ENCODE data around the gene FAM20A.

FAM20A gene

DNA sequence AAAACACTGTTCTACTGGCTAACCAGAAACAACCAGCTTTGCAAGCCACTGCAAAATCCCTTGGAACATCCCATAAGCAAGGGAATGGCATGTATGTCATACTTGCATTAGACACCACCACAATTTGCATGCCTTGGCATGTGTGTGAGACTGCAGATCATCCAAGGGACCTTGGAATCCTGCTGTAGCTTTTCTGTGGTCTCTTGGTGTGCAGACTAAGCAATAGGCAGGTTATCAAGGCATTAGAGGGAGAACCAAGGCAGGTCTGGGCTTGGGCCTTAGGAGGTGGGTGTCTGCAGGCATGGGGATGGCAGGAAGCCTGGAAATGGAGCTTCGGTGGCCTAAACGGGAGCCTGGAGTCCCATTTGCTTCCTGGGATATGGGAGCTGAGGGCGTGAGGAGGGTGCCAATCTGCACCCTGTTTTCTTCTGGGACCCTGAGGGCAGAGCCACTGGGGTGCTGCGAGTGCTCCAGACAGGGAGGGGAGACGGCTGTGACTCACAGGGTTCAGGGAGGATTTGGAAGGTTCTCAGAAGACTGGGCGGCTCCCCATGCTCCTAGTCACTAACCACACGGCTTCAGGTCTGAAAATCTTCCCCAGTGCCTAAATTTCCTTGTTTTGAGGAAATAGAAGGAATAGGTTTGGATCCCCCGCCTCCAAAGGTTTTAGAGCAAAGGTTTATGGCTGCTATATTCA is 36.6 kb downstream of the FAM20A start:
- Histone ChIP-seq H3K4me1 (ENCODE audit: insufficient read depth, low read length, severe bottlenecking) (no peaks in the 10 kb centered on the region), H3K27me3 (ENCODE audit: insufficient read depth, low read length) (no peaks in the 10 kb centered on the region; the same call in 1 of the 2 replicates), H3K4me3 (ENCODE audit: low read depth, low read length, poor library complexity, severe bottlenecking) (no peak overlapping the region), H3F3A (ENCODE audit: insufficient read depth, low read length) (no peaks in the 10 kb centered on the region), H3K27ac (ENCODE audit: low read depth, low read length, poor library complexity, severe bottlenecking) (no peak overlapping the region), H3K9ac (ENCODE audit: low read length) (no peak overlapping the region), H3K9me2 (ENCODE audit: low read depth, low read length) (no peaks in the 10 kb centered on the region), H4K20me1 (ENCODE audit: insufficient read depth, low read length) (no peaks in the 10 kb centered on the region), H3K79me2 (ENCODE audit: insufficient read depth, low read length) (no peaks in the 10 kb centered on the region), H3K36me3 (ENCODE audit: insufficient read depth, low read length) (no peaks in the 10 kb centered on the region), H3K9me3 (ENCODE audit: low read length) (no peaks in the 10 kb centered on the region), H2AFZ (ENCODE audit: low read length) (no peak overlapping the region), H3K4me2 (ENCODE audit: low read length) (no peak overlapping the region)
- no peak for TF ChIP-seq EZH2 (IDR thresholded peaks at IDR 0.05; ENCODE audit: borderline replicate concordance, low read length)
- TF ChIP-seq, protein P1, sequence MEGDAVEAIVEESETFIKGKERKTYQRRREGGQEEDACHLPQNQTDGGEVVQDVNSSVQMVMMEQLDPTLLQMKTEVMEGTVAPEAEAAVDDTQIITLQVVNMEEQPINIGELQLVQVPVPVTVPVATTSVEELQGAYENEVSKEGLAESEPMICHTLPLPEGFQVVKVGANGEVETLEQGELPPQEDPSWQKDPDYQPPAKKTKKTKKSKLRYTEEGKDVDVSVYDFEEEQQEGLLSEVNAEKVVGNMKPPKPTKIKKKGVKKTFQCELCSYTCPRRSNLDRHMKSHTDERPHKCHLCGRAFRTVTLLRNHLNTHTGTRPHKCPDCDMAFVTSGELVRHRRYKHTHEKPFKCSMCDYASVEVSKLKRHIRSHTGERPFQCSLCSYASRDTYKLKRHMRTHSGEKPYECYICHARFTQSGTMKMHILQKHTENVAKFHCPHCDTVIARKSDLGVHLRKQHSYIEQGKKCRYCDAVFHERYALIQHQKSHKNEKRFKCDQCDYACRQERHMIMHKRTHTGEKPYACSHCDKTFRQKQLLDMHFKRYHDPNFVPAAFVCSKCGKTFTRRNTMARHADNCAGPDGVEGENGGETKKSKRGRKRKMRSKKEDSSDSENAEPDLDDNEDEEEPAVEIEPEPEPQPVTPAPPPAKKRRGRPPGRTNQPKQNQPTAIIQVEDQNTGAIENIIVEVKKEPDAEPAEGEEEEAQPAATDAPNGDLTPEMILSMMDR (IDR thresholded peaks at IDR 0.05; ENCODE audit: low read length): no peak

DNA sequence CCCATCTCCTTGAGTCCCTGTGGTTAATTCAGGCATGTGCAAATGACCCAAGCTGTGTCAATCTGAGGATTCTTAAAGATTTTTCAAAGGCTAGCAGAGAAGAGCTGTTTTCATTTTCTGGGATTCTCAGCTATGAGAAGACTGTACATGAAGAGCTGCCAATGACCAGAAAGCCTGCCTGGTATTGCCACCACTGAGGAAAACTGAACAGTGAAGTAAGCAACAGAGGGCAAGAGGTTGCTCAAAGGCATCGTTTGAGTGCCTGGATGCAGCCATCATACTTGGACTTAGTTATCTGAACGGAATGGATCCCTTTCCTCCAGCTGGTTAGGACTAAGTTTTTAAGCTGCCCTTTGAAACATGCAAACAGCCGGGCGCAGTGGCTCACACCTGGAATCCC is 38.4 kb downstream of the FAM20A start:
- Histone ChIP-seq H3K4me1 (ENCODE audit: insufficient read depth, low read length, severe bottlenecking) (no peaks in the 10 kb centered on the region), H3K9me3 (ENCODE audit: low read length) (no peaks in the 10 kb centered on the region), H3F3A (ENCODE audit: insufficient read depth, low read length) (no peaks in the 10 kb centered on the region), H3K27ac (ENCODE audit: low read depth, low read length, poor library complexity, severe bottlenecking) (no peak overlapping the region), H3K27me3 (ENCODE audit: insufficient read depth, low read length) (no peaks in the 10 kb centered on the region; the same call in 1 of the 2 replicates), H3K9ac (ENCODE audit: low read length) (no peak overlapping the region), H3K4me3 (ENCODE audit: low read depth, low read length, poor library complexity, severe bottlenecking) (no peak overlapping the region), H3K4me2 (ENCODE audit: low read length) (no peak overlapping the region), H3K9me2 (ENCODE audit: low read depth, low read length) (no peaks in the 10 kb centered on the region), H2AFZ (ENCODE audit: low read length) (no peak overlapping the region), H3K79me2 (ENCODE audit: insufficient read depth, low read length) (no peaks in the 10 kb centered on the region), H4K20me1 (ENCODE audit: insufficient read depth, low read length) (no peaks in the 10 kb centered on the region), H3K36me3 (ENCODE audit: insufficient read depth, low read length) (no peaks in the 10 kb centered on the region)
- TF ChIP-seq, protein P1 (IDR thresholded peaks at IDR 0.05; ENCODE audit: low read length): no peak
- TF ChIP-seq EZH2 (IDR thresholded peaks at IDR 0.05; ENCODE audit: borderline replicate concordance, low read length): no peak

DNA sequence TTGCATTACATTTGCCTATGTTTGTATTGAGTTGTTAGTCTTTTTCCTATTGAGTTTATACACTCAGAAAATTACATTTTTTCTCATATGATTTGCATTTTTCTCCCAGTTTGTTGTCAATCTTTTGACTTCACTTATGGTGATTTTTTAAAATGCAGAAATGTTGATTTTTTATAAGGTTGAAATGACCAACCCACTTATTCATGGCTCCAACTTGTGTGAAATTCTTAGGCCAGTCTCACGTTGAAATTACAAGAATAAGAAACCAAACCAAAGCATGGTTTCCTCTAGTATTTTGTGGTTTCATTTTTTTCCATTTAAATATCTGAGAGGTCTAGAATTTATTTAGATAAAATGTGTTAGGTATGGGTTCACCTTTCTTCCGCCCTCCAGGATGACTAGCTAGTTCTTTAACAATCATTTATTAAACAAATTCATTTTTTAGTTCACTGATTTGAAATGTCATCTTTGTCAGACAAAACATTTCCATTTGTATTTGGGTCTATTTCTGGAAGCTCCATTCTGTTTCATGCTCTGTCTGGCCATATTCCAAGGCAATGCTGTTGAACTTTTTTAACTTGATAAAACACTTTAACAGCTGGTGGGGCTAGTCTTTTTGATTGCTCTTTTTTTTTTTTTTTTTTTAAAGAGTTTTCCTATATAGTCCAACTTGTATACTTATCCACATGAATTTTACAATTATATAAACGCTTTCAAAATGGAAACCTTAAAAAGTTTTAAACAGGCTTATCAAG is 40.0 kb downstream of the FAM20A start:
- Histone ChIP-seq H3K9ac (ENCODE audit: low read length) (no peak overlapping the region), H3K9me3 (ENCODE audit: low read length) (no peaks in the 10 kb centered on the region), H3K4me3 (ENCODE audit: low read depth, low read length, poor library complexity, severe bottlenecking) (no peak overlapping the region), H3K4me1 (ENCODE audit: insufficient read depth, low read length, severe bottlenecking) (no peaks in the 10 kb centered on the region), H3K27ac (ENCODE audit: low read depth, low read length, poor library complexity, severe bottlenecking) (no peak overlapping the region), H4K20me1 (ENCODE audit: insufficient read depth, low read length) (no peaks in the 10 kb centered on the region), H3K36me3 (ENCODE audit: insufficient read depth, low read length) (no peaks in the 10 kb centered on the region), H3K79me2 (ENCODE audit: insufficient read depth, low read length) (no peaks in the 10 kb centered on the region), H3K27me3 (ENCODE audit: insufficient read depth, low read length) (no peaks in the 10 kb centered on the region; the same call in 1 of the 2 replicates), H3K4me2 (ENCODE audit: low read length) (no peak overlapping the region), H2AFZ (ENCODE audit: low read length) (no peak overlapping the region), H3F3A (ENCODE audit: insufficient read depth, low read length) (no peaks in the 10 kb centered on the region), H3K9me2 (ENCODE audit: low read depth, low read length) (no peaks in the 10 kb centered on the region)
- no peak for TF ChIP-seq EZH2 (IDR thresholded peaks at IDR 0.05; ENCODE audit: borderline replicate concordance, low read length)
- TF ChIP-seq, protein P1 (IDR thresholded peaks at IDR 0.05; ENCODE audit: low read length): no peak

Measured in OCI-LY1 (cell line).